GM18520 (cell line): ENCODE data around the gene CCDC7.

Experiments
- ATAC-seq: cut with Tn5 transposase; IDR thresholded peaks from one replicate; pipeline ENCODE4 v1.9.1; 2021; ENCODE audit not compliant: unreplicated experiment

CCDC7 gene

GRCh38 chr10:32923849-32924248, 477.9 kb downstream of the CCDC7 start:
- no peak for ATAC-seq
